A549 (cell line): ENCODE results near the gene SPPL3. TPM values are rescaled to one million over a fixed set of nuclear protein-coding genes. Genes with fewer than 3 reads are reported as not detected.

ENCODE experiments used
- ATAC-seq, 2 experiments: fragments of 200-7000 bp in 1 of 2; fragments of >200 bp in 1 of 2; cut with Nextera tagmentation in 1 of 2; cut with Tn5 transposase in 1 of 2; 3 replicates each; pipeline versions ENCODE4 v1.8.0 to v1.9.1; 2018 to 2020; ENCODE audit warnings: mild to moderate bottlenecking in 1 of 2, moderate library complexity in 1 of 2
- CTCF ChIA-PET: fragments of 300-600 bp; sonication (Branson Sonifier 250); formaldehyde crosslinking; extraction: SDS; loops from one replicate; lab custom pipeline; 2021; ENCODE audit warnings: antibody characterized with exemption, inconsistent platforms; lab: Yijun Ruan, JAX
- POLR2A ChIA-PET: fragments of 350-600 bp; formaldehyde crosslinking; extraction: SDS; loops from one replicate; lab custom pipeline; 2021; ENCODE audit warnings: antibody characterized with exemption, inconsistent platforms; lab: Yijun Ruan, JAX
- DNase-seq, 2 experiments: peaks; one replicate each; pipeline versions ENCODE4 v3.0.0 to v3.0.0-alpha.2; 2011 to 2016; ENCODE audit warnings: low read depth in 1 of 2, low spot score in 1 of 2
- FAIRE-seq: peaks from 2 replicates; lab custom pipeline; 2011; peaks lifted over from hg19 to GRCh38; lab: Jason Lieb, UNC
- H3K27ac ChIP-seq, 2 experiments: fragments of >200 bp; sonication (Bioruptor Twin); formaldehyde crosslinking; 3 replicates each; pipeline ENCODE4 v1.5.1; 2016 to 2017
- H3K4me1 ChIP-seq: fragments of >200 bp; sonication (Bioruptor Twin); formaldehyde crosslinking; 3 replicates; pipeline ENCODE4 v1.6.1; 2016
- H3K4me2 ChIP-seq: fragments of >200 bp; sonication (Bioruptor Twin); formaldehyde crosslinking; 3 replicates; pipeline ENCODE4 v1.6.1; 2016
- H3K4me3 ChIP-seq: fragments of >200 bp; sonication (Bioruptor Twin); formaldehyde crosslinking; 3 replicates; pipeline ENCODE4 v1.5.1; 2016
- H3K9me3 ChIP-seq: fragments of >200 bp; sonication (Bioruptor Twin); formaldehyde crosslinking; 3 replicates; pipeline ENCODE4 v1.6.1; 2016
- BCL3 ChIP-seq: fragments of >200 bp; sonication (Bioruptor Twin); formaldehyde crosslinking; IDR thresholded peaks from 3 replicates; pipeline ENCODE4 v1.6.1; 2016
- CBX2 ChIP-seq: fragments of 200-600 bp; sonication (generic); IDR thresholded peaks from 2 replicates; pipeline ENCODE4 v1.6.1; 2016; ENCODE audit warnings: low read depth, mild to moderate bottlenecking, borderline replicate concordance
- CBX8 ChIP-seq: fragments of 200-600 bp; sonication (generic); IDR thresholded peaks from 2 replicates; pipeline ENCODE4 v1.6.1; 2016
- CHD4 ChIP-seq: fragments of 200-600 bp; sonication (generic); IDR thresholded peaks from 2 replicates; pipeline ENCODE4 v1.6.1; 2016; ENCODE audit warnings: antibody characterized with exemption, mild to moderate bottlenecking, borderline replicate concordance
- EHMT2 ChIP-seq: fragments of 200-600 bp; sonication (generic); IDR thresholded peaks from 2 replicates; pipeline ENCODE4 v1.6.1; 2016; ENCODE audit warnings: antibody characterized with exemption, low read depth, mild to moderate bottlenecking, moderate library complexity
- EP300 ChIP-seq, 2 experiments: fragments of >200 bp; sonication (Bioruptor Twin); formaldehyde crosslinking; IDR thresholded peaks; 2 replicates in 1 of 2; 3 replicates in 1 of 2; pipeline ENCODE4 v1.6.1; 2016 to 2017
- FOSB ChIP-seq: fragments of 250-450 bp; sonication (Bioruptor Pico); IDR thresholded peaks from 2 replicates; pipeline ENCODE4 v1.5.0; 2020; ENCODE audit warnings: mild to moderate bottlenecking, moderate library complexity
- FOXS1 ChIP-seq: fragments of 250-450 bp; sonication (Bioruptor Pico); IDR thresholded peaks from 2 replicates; pipeline ENCODE4 v1.5.0; 2020; ENCODE audit warnings: mild to moderate bottlenecking, moderate library complexity
- GATA3 ChIP-seq: IDR thresholded peaks from 2 replicates; pipeline ENCODE4 v1.6.1; 2012; ENCODE audit warnings: borderline replicate concordance
- HES2 ChIP-seq: fragments of >200 bp; sonication (Bioruptor Twin); formaldehyde crosslinking; IDR thresholded peaks from 2 replicates; pipeline ENCODE4 v1.6.1; 2016
- HEYL ChIP-seq: fragments of 250-450 bp; sonication (Bioruptor Pico); IDR thresholded peaks from 2 replicates; pipeline ENCODE4 v1.8.0; 2021; ENCODE audit warnings: mild to moderate bottlenecking, moderate library complexity
- HMGXB4 ChIP-seq: fragments of 250-450 bp; sonication (Bioruptor Pico); IDR thresholded peaks from 2 replicates; pipeline ENCODE4 v1.5.0; 2021; ENCODE audit warnings: mild to moderate bottlenecking, moderate library complexity, borderline replicate concordance
- JUN ChIP-seq, 2 experiments: fragments of >200 bp; sonication (Bioruptor Twin); formaldehyde crosslinking; IDR thresholded peaks; 2 replicates in 1 of 2; 3 replicates in 1 of 2; pipeline ENCODE4 v1.6.1; 2016 to 2017
- KDM1A ChIP-seq: fragments of 200-600 bp; sonication (generic); IDR thresholded peaks from 2 replicates; pipeline ENCODE4 v1.6.1; 2016; ENCODE audit warnings: low read depth, mild to moderate bottlenecking
- PHF8 ChIP-seq: fragments of 200-600 bp; sonication (generic); IDR thresholded peaks from 2 replicates; pipeline ENCODE4 v1.6.1; 2016; ENCODE audit warnings: low read depth, mild to moderate bottlenecking, antibody characterized with exemption, moderate library complexity, borderline replicate concordance
- RAD21 ChIP-seq, 2 experiments: fragments of >200 bp in 1 of 2; sonication (Bioruptor Twin) in 1 of 2; formaldehyde crosslinking in 1 of 2; IDR thresholded peaks in 1 of 2; conservative IDR thresholded peaks in 1 of 2; 2 replicates in 1 of 2; 3 replicates in 1 of 2; pipeline ENCODE4 v1.6.1; 2012 to 2018; ENCODE audit warnings: inconsistent platforms in 1 of 2
- RARB ChIP-seq: fragments of 250-450 bp; sonication (Bioruptor Pico); IDR thresholded peaks from 2 replicates; pipeline ENCODE4 v1.8.0; 2021; ENCODE audit warnings: mild to moderate bottlenecking, moderate library complexity
- RCOR1 ChIP-seq: fragments of 150-350 bp; IDR thresholded peaks from 2 replicates; pipeline ENCODE4 v1.6.1; 2014; ENCODE audit warnings: antibody characterized with exemption, low read length, low read depth
- SMC3 ChIP-seq: fragments of >200 bp; sonication (Bioruptor Twin); formaldehyde crosslinking; IDR thresholded peaks from 3 replicates; pipeline ENCODE4 v1.6.1; 2018; ENCODE audit warnings: inconsistent platforms
- ZC3H11A ChIP-seq: fragments of 450-650 bp; IDR thresholded peaks from 2 replicates; pipeline ENCODE4 v1.6.1; 2014; ENCODE audit warnings: antibody characterized with exemption, mild to moderate bottlenecking
- ZSCAN20 ChIP-seq: fragments of 250-450 bp; sonication (Bioruptor Pico); IDR thresholded peaks from 2 replicates; pipeline ENCODE4 v1.8.0; 2022; ENCODE audit warnings: mild to moderate bottlenecking, moderate library complexity
- WGBS: methylation state at CpG from one replicate; pipeline ENCODE4 v1.1.6; 2017; ENCODE audit errors: missing lambda C conversion rate; 5-methylcytosine and 5-hydroxymethylcytosine counted together
- polyA plus RNA-seq, 4 experiments: library from polyadenylated mRNA; depleted of rRNA in 3 of 4; stranded (reverse); fragments of >200 nt; fragmentation: RNase III in 1 of 4; extraction: RNeasy Plus Mini Kit Qiagen cat#74134 plus additional on column Dnase treatment in 1 of 4; gene quantifications; 2 replicates in 3 of 4; 3 replicates in 1 of 4; pipeline ENCODE4 v1.2.3, GENCODE V29; 2011 to 2017

SPPL3 gene
- polyA plus RNA-seq, 2 of the 4 experiments (the other 2 are of a cell fraction): 25.0 to 26.6 TPM

- TF ChIP-seq CHD4 (no peak), GATA3 (no peak), RCOR1 (no peak), ZSCAN20 (no peak)
Observed at GRCh38 chr12:120939523-120939922, 35.4 kb upstream of the SPPL3 start (continued).

GRCh38 chr12:120938496-120938895, 34.3 kb upstream of the SPPL3 start:
- WGBS: 48% methylated on average over 3 of the region's 3 CpGs
- no peak for FAIRE-seq
- Histone ChIP-seq H3K27ac (no peak overlapping the region), H3K9me3 (no peaks in the 10 kb centered on the region), H3K4me2 (no peak overlapping the region), H3K4me1 (peaks cover 4% of the 10 kb centered on the region; the same call in 1 of the 3 replicates), H3K4me3 (no peak overlapping the region)
- no peak for TF ChIP-seq RARB (CRISPR knock-in tag)
- TF ChIP-seq ZC3H11A: no peak
- TF ChIP-seq BCL3: no peak
- TF ChIP-seq EP300 (IDR thresholded peaks at IDR 0.05): no peak
- TF ChIP-seq RAD21 (conservative IDR thresholded peaks at IDR 0.05 in 1 of 2, IDR thresholded peaks at IDR 0.05 in 1 of 2): no peak
- no peak for TF ChIP-seq FOSB
- ChIA-PET CTCF (interaction anchor here (0.8 to 3.5 kb wide), 3 partner anchors 10 to 33 kb away, joined by 3 to 19 read pairs (median 6); no protein-coding TSS in a partner anchor), POLR2A (no interaction called here)
- no peak for ATAC-seq
- no peak for DNase-seq

- no peak for TF ChIP-seq CBX8
- no peak for TF ChIP-seq PHF8
- TF ChIP-seq GATA3: no peak
- no peak for TF ChIP-seq RAD21 (conservative IDR thresholded peaks at IDR 0.05 in 1 of 2, IDR thresholded peaks at IDR 0.05 in 1 of 2)
- TF ChIP-seq FOXS1 (CRISPR knock-in tag): no peak
- no peak for TF ChIP-seq CBX2
- TF ChIP-seq JUN (IDR thresholded peaks at IDR 0.05): no peak
- TF ChIP-seq FOSB: no peak
- TF ChIP-seq HES2: no peak
- TF ChIP-seq KDM1A: no peak
- TF ChIP-seq HEYL: no peak
- TF ChIP-seq HMGXB4 (CRISPR knock-in tag): no peak
- TF ChIP-seq ZSCAN20: no peak
- no peak for TF ChIP-seq EHMT2
- no peak for TF ChIP-seq SMC3
- 43% methylated on average over 2 of the region's 2 CpGs for WGBS
- CTCF ChIA-PET: interaction anchor here (0.6 to 4.6 kb wide), 4 partner anchors 9 to 353 kb away, joined by 3 to 16 read pairs (median 4); no protein-coding TSS in a partner anchor
- DNase-seq: no peak
- Histone ChIP-seq H3K4me3 (no peak overlapping the region), H3K27ac (no peak overlapping the region), H3K9me3 (no peaks in the 10 kb centered on the region), H3K4me1 (peaks cover 4% of the 10 kb centered on the region; the same call in 1 of the 3 replicates), H3K4me2 (no peak overlapping the region)
- no peak for FAIRE-seq
- POLR2A ChIA-PET: no interaction called here
- ATAC-seq: no peak
Observed at GRCh38 chr12:120936197-120936596, 32.0 kb upstream of the SPPL3 start.
